ENCODE results near the gene SDHAF2. TPM values are rescaled to one million over a fixed set of nuclear protein-coding genes. Genes with fewer than 3 reads are reported as not detected.

Gene SDHAF2
- total and polyA plus RNA-seq, 2 of the 4 experiments (the other 2 are of a cell fraction), result 50.4 to 91.1 TPM

DNA sequence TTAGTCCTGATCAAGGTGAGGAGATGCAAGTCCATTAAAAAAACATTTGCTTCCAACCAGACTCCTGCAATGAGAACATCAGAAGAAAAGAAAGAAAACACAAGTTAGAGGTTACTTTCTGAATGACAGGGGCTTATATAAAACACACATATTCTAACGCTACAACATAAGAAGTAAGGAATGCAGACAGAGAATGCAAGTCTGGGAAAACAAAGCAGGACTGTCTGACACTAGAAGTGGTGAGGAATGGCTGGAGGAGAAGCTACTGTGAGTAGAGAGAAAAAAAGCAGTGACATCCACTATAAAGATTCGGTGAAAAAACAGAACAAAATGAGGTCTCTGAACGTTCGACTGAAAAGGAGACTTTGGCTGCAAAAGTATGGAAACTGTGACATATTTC, 25.3 kb upstream of the SDHAF2 start:
- intact Hi-C loops (cut with micrococcal nuclease) (loop anchor here (5.0 kb wide), 1 partner anchor 82 kb away; no protein-coding TSS in a partner anchor), dilution Hi-C loops (cut with HindIII; ENCODE audit: low sequenced_read_pairs, unreplicated experiment) (no loop called here), in situ Hi-C loops (cut with MboI; ENCODE audit: low sequenced_read_pairs) (no loop called here)
- Histone ChIP-seq H3K56ac (ENCODE audit: extremely low read depth, insufficient read depth, low read length) (no peak overlapping the region), H2BK20ac (ENCODE audit: low read depth, low read length) (no peak overlapping the region), H2AK9ac (replicated peaks; ENCODE audit: low read depth, low read length, poor library complexity) (no peak overlapping the region), H3K79me1 (ENCODE audit: low read depth in 1 of 2, low read length in 2 of 2) (peaks cover 12 to 27% of the 10 kb centered on the region in 2 experiments), H3K4ac (ENCODE audit: low read depth, low read length) (no peak overlapping the region), H3K23ac (ENCODE audit: low read depth, low read length) (no peak overlapping the region), H2BK120ac (ENCODE audit: low read depth, low read length) (no peak overlapping the region), H3K4me2 (ENCODE audit: low read depth, low read length) (no peak overlapping the region), H4K20me1 (ENCODE audit: insufficient read depth, low read length) (0 out of 2 replicates have a peak, but pooled peaks cover 5% of the 10 kb centered on the region), H3K27ac (ENCODE audit: insufficient read depth, low read length) (no peak overlapping the region), H3K9me3 (ENCODE audit: control insufficient read depth, insufficient read depth, low read length) (no peaks in the 10 kb centered on the region), H3K27me3 (ENCODE audit: control insufficient read depth, insufficient read depth, low read length) (no peaks in the 10 kb centered on the region), H3K14ac (replicated peaks; ENCODE audit: low read depth, low read length) (no peak overlapping the region), H3K9ac (ENCODE audit: low read depth, low read length) (no peak overlapping the region), H2BK15ac (ENCODE audit: low read depth, low read length) (no peak overlapping the region), H3K4me1 (ENCODE audit: control insufficient read depth, insufficient read depth, low read length) (no peaks in the 10 kb centered on the region), H3K18ac (ENCODE audit: low read depth, low read length) (no peak overlapping the region), H4K8ac (ENCODE audit: low read depth in 2 of 2, low read length in 2 of 2) (no peak overlapping the region), H2AK5ac (ENCODE audit: low read depth, low read length) (no peak overlapping the region), H2BK5ac (ENCODE audit: low read depth, low read length, poor library complexity, severe bottlenecking) (no peak overlapping the region), H4K91ac (ENCODE audit: insufficient read depth, low read depth, low read length) (no peak overlapping the region), H3K4me3 (ENCODE audit: insufficient read depth, low read depth, low read length) (no peak overlapping the region), H3K9me1 (ENCODE audit: insufficient read depth, low read length) (0 out of 2 replicates have a peak, but pooled peaks cover 4% of the 10 kb centered on the region), H3K36me3 (ENCODE audit: control insufficient read depth, insufficient read depth, low read length) (peaks cover 49% of the 10 kb centered on the region), H4K5ac (ENCODE audit: low read depth, low read length) (no peak overlapping the region), H2AFZ (replicated peaks; ENCODE audit: low read length, poor library complexity) (no peak overlapping the region)
- ChIA-PET CTCF (no interaction called here), POLR2A (ENCODE audit: unreplicated experiment) (no interaction called here)
- no peak for DNase-seq
- no peak for ATAC-seq (ENCODE audit: low read depth)
- BruUV-seq (replicated peaks), result no TSS peak
- no peak for TF ChIP-seq MAFK (IDR thresholded peaks at IDR 0.05; ENCODE audit: low read depth, low read length)
- no peak for TF ChIP-seq POLR2A (IDR thresholded peaks at IDR 0.05; ENCODE audit: low read depth, low read length)
- TF ChIP-seq, protein P1, sequence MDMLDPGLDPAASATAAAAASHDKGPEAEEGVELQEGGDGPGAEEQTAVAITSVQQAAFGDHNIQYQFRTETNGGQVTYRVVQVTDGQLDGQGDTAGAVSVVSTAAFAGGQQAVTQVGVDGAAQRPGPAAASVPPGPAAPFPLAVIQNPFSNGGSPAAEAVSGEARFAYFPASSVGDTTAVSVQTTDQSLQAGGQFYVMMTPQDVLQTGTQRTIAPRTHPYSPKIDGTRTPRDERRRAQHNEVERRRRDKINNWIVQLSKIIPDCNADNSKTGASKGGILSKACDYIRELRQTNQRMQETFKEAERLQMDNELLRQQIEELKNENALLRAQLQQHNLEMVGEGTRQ (IDR thresholded peaks at IDR 0.05; ENCODE audit: low read depth, low read length), result no peak
- no peak for TF ChIP-seq BHLHE40 (IDR thresholded peaks at IDR 0.05; ENCODE audit: low read depth, low read length)
- TF ChIP-seq, protein P2, sequence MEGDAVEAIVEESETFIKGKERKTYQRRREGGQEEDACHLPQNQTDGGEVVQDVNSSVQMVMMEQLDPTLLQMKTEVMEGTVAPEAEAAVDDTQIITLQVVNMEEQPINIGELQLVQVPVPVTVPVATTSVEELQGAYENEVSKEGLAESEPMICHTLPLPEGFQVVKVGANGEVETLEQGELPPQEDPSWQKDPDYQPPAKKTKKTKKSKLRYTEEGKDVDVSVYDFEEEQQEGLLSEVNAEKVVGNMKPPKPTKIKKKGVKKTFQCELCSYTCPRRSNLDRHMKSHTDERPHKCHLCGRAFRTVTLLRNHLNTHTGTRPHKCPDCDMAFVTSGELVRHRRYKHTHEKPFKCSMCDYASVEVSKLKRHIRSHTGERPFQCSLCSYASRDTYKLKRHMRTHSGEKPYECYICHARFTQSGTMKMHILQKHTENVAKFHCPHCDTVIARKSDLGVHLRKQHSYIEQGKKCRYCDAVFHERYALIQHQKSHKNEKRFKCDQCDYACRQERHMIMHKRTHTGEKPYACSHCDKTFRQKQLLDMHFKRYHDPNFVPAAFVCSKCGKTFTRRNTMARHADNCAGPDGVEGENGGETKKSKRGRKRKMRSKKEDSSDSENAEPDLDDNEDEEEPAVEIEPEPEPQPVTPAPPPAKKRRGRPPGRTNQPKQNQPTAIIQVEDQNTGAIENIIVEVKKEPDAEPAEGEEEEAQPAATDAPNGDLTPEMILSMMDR (conservative IDR thresholded peaks at IDR 0.05; ENCODE audit: low read depth, low read length), result no peak
- no peak for TF ChIP-seq RCOR1 (IDR thresholded peaks at IDR 0.05; ENCODE audit: insufficient replicate concordance, low read length)
- TF ChIP-seq FOS (IDR thresholded peaks at IDR 0.05; ENCODE audit: low read depth, low read length), result no peak
- TF ChIP-seq NFE2L2 (IDR thresholded peaks at IDR 0.05; ENCODE audit: low read depth, low read length), result no peak
- no peak for TF ChIP-seq RAD21 (IDR thresholded peaks at IDR 0.05; ENCODE audit: low read length)
- TF ChIP-seq MXI1 (IDR thresholded peaks at IDR 0.05; ENCODE audit: borderline replicate concordance, low read depth, low read length), result no peak
- no peak for TF ChIP-seq MAZ (IDR thresholded peaks at IDR 0.05; ENCODE audit: borderline replicate concordance, low read depth, low read length)
- no peak for TF ChIP-seq RFX5 (IDR thresholded peaks at IDR 0.05; ENCODE audit: low read depth, low read length)
- WGBS, 2 experiments (ENCODE audit: extremely low coverage in 2 of 2, insufficient read length in 1 of 2), result 100% methylated on average over 2 of the region's 4 CpGs; no CpG with 5 or more reads in 1 of the 2 experiments
